ENCODE data around the gene NUDT13. TPM values are rescaled to one million over a fixed set of nuclear protein-coding genes. Genes with fewer than 3 reads are reported as not detected.

The NUDT13 gene
- total and polyA plus RNA-seq, 2 of the 4 experiments (the other 2 are of a cell fraction) = 0.90 to 1.7 TPM

GRCh38 chr10:73166972-73167371, 56.7 kb downstream of the NUDT13 start:
- Histone ChIP-seq H2AK9ac (replicated peaks; ENCODE audit: low read depth, low read length, poor library complexity) (no peak overlapping the region), H3K9me3 (ENCODE audit: control insufficient read depth, insufficient read depth, low read length) (no peaks in the 10 kb centered on the region), H2BK20ac (ENCODE audit: low read depth, low read length) (no peak overlapping the region), H3K56ac (ENCODE audit: extremely low read depth, insufficient read depth, low read length) (no peak overlapping the region), H4K20me1 (ENCODE audit: insufficient read depth, low read length) (peaks cover 5% of the 10 kb centered on the region), H3K9me1 (ENCODE audit: insufficient read depth, low read length) (no peaks in the 10 kb centered on the region), H3K9ac (ENCODE audit: low read depth, low read length) (no peak overlapping the region), H2BK15ac (ENCODE audit: low read depth, low read length) (no peak overlapping the region), H2BK5ac (ENCODE audit: low read depth, low read length, poor library complexity, severe bottlenecking) (no peak overlapping the region), H3K23ac (ENCODE audit: low read depth, low read length) (no peak overlapping the region), H3K79me1 (ENCODE audit: low read depth in 1 of 2, low read length in 2 of 2) (peaks cover 24 to 41% of the 10 kb centered on the region in 2 experiments), H3K36me3 (ENCODE audit: control insufficient read depth, insufficient read depth, low read length) (peaks cover 7% of the 10 kb centered on the region), H3K4me2 (ENCODE audit: low read depth, low read length) (peak overlapping the region; percentile 89), H3K27me3 (ENCODE audit: control insufficient read depth, insufficient read depth, low read length) (no peaks in the 10 kb centered on the region), H3K4me3 (ENCODE audit: insufficient read depth, low read depth, low read length) (peak overlapping the region; percentile 79; the same call in 1 of the 2 replicates), H4K5ac (ENCODE audit: low read depth, low read length) (no peak overlapping the region), H2AK5ac (ENCODE audit: low read depth, low read length) (no peak overlapping the region), H4K8ac (ENCODE audit: low read depth in 2 of 2, low read length in 2 of 2) (no peak overlapping the region; a peak in 1 of 4 replicates), H3K4me1 (ENCODE audit: control insufficient read depth, insufficient read depth, low read length) (no peaks in the 10 kb centered on the region; the same call in 1 of the 2 replicates), H2BK120ac (ENCODE audit: low read depth, low read length) (no peak overlapping the region), H3K14ac (replicated peaks; ENCODE audit: low read depth, low read length) (no peak overlapping the region), H3K4ac (ENCODE audit: low read depth, low read length) (no peak overlapping the region), H2AFZ (replicated peaks; ENCODE audit: low read length, poor library complexity) (no peak overlapping the region), H3K27ac (ENCODE audit: insufficient read depth, low read length) (no peak overlapping the region), H4K91ac (ENCODE audit: insufficient read depth, low read depth, low read length) (no peak overlapping the region), H3K18ac (ENCODE audit: low read depth, low read length) (no peak overlapping the region)
- DNase-seq (no peak), ATAC-seq (ENCODE audit: low read depth) (no peak)
- ChIA-PET CTCF (no interaction called here), POLR2A (ENCODE audit: unreplicated experiment) (interaction anchor here (0.6 kb wide), 1 partner anchor 72 kb away, joined by 18 read pairs; no protein-coding TSS in a partner anchor)
- TF ChIP-seq MXI1 (IDR thresholded peaks at IDR 0.05; ENCODE audit: borderline replicate concordance, low read depth, low read length) = no peak
- TF ChIP-seq MAZ (IDR thresholded peaks at IDR 0.05; ENCODE audit: borderline replicate concordance, low read depth, low read length) = no peak
- no peak for TF ChIP-seq MAFK (IDR thresholded peaks at IDR 0.05; ENCODE audit: low read depth, low read length)
- TF ChIP-seq SMC3 (IDR thresholded peaks at IDR 0.05; ENCODE audit: low read depth, low read length) = no peak
- no peak for TF ChIP-seq FOS (IDR thresholded peaks at IDR 0.05; ENCODE audit: low read depth, low read length)
- no peak for TF ChIP-seq RAD21 (IDR thresholded peaks at IDR 0.05; ENCODE audit: low read length)
- WGBS, 2 experiments (ENCODE audit: extremely low coverage in 2 of 2, insufficient read length in 1 of 2) = no CpG with 5 or more reads among the region's 2 CpGs
- TSS peak; percentile 64 for BruUV-seq (replicated peaks)
- in situ Hi-C loops (cut with MboI; ENCODE audit: low sequenced_read_pairs) = no loop called here
- dilution Hi-C loops (cut with HindIII; ENCODE audit: low sequenced_read_pairs, unreplicated experiment) = no loop called here
- intact Hi-C loops (cut with micrococcal nuclease) = no loop called here
